ENCODE data around the gene SRPRB.
"Not testable (repeated sequence)": the region's sequence is repeated elsewhere in the genome, so short reads cannot be mapped to it uniquely, and the experiment has no call there.

The SRPRB gene

DNA sequence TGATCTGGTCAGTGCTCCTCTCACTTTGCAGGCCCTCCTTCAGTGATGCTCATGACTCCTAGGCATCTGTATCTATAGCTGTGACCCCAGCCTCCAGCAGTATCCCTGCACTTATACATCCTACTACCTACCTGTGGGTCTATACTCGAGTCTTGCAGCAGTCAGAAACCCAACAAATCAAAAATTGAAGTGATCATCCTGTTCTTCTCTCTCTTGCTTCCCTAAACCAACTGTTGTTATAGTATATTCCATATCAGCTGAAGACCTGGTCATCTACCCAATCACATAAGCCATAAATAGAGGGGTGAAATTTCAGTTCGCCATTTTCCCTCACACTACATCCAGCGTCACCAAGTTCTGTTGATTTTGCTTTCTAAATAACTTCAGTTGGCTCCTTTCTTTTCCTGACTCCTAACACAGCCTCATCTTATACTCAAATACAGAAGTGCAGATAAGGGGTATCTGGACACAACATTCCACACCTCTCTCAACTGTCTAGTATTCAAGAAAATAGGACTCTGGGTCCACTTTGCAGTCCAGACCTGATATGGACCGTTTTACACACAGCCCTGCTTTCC lies 25.9 kb upstream of the SRPRB start:
- no peak for DNase-seq

DNA sequence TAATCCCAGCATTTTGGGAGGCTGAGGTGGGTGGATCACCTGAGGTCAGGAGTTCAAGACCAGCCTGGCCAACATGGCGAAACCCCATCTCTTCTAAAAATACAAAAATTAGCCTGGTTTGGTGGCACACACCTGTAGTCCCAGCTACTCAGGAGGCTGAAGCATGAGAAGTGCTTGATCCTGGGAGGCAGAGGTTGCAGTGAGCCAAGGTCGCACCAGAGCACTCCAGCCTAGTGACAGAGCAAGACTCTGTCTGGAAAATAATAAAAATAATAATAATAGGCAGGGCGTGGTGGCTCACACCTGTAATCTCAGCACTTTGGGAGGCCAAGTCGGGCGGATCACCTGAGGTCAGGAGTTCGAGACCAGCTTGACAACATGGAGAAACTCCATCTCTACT lies 24.9 kb upstream of the SRPRB start:
- not testable (repeated sequence) for DNase-seq

DNA sequence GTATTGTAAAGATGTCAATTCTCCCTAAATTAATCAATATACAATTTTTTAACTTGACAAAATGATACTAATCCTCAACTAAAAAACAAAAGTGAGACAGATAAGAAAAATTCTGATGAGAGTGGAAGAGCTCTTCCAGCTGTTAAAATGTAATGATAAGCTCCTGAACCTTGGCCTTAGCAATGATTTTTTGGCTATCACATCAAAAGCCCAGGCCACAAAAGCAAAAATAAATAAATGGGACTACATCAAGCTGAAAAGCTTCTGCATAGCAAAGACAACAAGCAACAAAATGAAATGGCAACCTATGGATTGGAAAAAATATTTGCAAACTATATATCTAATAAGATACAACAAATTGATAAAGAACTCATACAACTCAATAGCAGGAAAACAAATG lies 24.0 kb upstream of the SRPRB start:
- no peak for DNase-seq

DNA sequence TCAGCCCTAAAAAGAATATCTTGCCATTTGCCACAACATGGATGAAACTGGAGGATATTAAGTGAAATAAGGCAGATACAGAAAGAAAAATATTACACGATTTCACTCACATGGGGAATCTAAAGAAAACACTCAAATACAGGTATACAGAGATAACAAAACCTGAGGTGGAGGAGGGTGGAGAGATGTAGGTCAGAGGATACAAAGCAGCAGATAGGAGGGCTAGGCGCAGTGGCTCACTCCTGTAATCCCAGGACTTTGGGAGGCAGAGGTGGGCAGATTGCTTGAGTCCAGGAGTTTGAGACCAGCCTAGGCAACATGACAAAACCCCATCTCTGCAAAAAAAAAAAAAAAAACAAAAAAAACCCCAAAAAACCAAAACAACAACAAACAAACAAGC lies 23.2 kb upstream of the SRPRB start:
- DNase-seq: no peak

DNA sequence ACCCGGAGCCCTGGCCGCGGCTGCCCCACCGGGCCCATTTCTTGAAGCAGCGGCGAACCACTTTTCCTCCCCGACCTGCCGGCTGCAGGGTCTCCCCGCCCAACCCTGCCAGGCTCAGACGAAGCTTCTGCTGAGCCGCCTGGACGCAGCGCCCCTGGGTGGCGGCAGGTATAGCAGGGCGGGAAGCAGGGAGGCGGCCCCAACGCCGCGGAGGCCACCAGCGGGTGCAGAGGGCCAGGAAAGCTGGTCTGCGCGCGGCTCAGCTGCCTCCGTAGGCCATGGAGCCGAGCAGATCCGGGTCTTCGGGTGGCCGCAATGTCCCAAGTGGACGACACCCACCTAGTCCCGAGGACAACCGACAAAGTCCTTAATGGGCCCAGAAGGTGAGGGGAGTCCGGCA lies 21.9 kb upstream of the SRPRB start:
- no peak for DNase-seq

DNA sequence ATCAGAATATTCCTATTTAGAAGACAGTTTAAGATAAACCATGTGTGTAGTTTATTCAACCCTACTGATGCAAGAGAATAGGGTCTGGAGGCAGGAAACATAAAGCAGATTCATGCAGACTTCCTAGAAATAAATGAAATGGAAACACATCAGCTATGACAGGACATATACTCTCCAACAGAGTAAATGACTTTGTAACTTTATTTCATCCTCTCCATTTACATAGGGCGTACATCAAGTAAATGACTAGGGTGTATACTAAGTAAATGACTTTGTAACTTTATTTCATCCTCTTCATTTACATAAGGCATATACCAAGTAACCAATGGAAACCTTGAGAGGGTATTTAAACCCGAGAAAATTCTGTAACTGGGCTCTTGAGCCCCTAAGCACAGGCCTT lies 17.6 kb upstream of the SRPRB start:
- no peak for DNase-seq

DNA sequence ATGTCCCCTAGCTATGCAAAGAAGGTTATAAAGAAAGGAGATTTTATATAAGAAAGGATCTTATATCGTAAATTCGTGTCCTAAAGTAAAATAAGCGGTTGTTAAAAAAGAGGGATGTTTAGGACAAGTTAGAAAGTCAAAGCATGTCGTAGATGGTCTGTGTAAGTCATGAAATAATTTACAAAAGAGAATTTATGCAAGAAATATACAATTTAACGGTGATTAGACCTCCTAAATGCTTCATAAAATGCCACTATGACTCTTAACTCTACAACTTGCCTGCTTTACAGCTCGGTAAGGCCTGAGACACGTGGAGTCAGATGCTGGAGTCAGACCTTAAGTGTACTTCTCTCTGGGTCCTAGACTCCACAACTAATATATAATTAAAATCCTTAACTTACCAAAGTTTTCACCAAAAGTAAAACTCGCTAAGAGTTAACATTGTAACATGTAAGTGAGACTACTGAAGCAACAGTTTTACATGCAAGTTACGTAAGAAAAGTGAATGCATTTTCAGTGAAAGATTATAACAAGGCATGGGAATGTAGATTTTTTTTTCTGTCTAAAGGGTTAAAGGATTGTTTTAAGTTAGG lies 13.3 kb upstream of the SRPRB start:
- DNase-seq: no peak

DNA sequence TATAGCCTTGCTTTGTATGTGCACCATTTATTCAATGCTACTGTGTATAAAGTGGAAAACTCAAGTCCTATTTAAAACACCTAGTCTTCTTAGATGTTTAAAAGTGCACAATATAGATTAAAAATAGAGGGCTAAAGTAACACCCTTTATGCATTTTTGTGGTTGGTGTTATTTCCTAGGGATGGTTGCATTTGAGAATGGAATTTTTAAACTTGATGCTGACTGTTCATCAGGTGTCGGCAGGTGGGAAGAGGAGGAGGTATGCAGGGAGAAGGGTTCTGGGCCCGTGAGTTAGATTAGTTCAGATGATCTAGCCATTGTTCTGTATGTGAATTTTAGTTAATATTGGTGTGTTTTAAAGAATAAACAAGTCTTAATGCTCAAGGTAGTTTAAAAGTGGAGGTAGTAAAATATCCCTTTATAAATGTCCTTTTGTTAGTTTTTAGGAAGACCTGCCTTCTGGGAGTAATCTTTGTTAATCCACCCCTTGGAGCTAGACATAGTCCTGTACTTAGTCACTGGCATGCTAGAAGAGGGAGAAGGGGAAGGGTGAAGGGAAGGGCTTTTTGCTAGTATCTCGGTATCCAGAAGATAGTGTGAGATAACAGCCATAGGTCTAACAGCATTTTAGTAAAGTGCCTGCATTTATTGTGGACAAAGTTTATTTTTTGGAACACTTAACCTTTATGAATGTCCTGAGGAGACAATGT lies 8.1 kb upstream of the SRPRB start:
- no peak for DNase-seq

DNA sequence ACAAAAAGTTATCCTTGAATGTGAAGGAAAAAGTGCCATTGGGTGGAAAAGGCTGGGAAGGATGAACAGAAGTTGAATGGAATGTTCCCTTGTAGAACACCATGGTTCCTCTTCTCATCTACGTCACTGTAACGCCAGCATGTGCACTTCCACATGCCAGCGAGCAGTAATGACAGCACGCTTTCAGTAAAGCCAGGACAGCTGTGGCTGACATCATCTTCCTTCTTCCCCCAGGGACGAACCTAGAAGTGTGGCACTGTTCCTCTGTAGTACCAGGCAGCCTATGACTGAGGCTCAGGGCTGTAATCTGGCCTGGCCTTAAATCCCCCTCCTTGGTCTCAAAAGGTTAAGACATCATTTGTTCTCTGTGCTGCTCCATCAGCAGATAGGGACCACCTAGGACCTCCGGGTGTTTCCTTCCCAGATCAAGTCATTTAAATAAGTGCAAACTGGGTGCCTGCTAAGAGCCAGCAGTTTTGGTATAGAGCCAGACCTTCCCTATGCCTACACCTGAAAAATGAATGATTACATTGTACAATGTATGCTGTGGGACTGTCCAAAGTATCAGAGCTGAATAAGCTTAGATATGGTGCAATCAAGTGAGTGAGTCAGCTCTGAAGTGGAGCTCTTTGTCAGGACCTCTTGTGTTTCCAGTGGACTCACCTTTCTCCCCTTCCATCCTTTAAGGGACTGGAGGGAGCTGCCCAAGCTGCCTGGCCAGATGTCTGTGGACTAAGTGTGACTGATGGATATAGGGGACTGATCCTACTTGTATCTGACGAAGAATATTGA lies 5.6 kb upstream of the SRPRB start:
- DNase-seq: no peak

DNA sequence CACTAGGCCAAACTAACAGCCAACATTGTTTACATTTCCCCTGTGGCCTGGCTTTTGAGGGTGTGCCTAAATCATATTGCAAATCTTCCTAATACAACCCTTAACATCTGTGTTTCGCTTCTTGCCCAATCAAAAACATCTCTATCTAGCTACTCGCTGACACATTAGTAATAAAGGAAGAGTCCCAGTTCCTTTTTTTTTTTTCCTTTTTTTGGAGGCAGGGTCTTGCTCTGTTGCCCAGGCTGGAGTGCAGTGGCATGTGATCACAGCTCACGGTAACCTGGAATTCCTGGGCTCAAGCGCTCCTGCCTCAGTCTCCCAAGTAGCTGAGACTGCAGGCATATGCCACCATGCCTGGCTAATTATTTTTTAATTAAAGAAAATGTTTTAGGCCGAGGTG lies 2.1 kb upstream of the SRPRB start:
- DNase-seq: no peak

DNA sequence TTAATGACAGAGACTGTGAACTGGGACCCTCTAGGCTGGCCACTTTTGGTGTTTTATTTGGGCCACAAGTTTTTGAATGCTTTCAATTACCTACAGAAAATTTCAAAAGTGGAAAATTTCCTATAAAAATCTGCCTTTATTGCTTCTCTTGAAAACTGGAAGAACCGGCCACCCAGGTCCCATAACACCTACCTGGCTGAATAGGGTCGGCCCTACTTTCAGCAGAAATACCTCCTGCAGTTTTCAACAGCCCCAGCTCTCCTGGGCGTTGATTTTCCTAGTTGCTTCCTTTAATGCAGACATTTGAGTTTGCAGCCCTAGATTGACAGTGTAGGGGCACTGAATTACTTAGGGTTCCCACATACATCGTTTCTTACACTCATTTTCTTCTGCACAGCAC lies 719 bp upstream of the SRPRB start:
- no peak for DNase-seq

DNA sequence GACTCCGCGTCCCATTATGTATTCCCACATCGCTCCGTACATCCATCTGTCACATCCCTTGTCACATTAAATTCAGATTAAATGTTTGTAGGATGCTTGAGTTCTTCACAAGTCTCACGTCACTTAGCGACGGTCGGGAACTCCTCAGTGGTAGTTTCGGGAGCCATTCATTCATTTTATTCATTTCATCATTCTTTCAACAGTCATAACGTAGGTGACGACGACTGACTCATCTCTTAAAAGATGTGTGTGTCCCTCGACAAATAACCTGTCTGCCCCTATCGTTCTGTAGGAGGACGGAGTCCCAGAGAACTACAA lies 272 bp upstream of the SRPRB start:
- DNase-seq: no peak

DNA sequence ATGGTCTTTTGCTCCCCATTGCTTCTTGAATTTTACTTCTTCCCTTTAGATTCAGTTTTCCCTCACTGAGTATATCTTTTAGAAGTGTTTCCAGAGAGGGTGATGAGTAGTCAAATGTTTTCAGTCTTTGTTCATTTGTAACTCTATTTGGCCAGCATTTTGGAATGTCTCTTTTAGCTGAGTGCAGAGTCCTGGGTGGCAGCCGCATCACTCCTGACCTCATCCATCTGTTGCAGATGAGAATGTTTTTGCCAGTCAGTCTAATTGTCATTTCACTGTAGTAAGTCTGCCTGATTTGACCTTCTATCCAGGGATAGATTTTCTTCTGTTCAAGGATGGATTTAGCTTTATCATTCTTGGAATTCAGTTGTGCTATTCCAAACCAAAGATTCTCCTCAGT lies 7.3 kb downstream of the SRPRB start:
- peak; percentile 15 for DNase-seq

DNA sequence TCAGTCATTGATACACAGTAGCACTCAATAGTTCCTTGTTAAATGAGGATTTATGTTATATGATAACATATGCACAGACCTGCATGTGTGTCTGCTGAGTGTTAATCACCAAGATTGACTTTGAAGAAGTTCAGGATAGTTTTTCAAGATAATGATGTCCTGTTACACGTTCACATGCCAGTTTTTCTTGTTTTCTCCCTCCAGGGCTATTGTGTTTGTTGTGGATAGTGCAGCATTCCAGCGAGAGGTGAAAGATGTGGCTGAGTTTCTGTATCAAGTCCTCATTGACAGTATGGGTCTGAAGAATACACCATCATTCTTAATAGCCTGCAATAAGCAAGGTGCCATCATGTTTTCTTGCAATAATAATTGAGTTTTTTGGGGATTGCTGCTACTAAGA lies 9.8 kb downstream of the SRPRB start:
- no peak for DNase-seq

DNA sequence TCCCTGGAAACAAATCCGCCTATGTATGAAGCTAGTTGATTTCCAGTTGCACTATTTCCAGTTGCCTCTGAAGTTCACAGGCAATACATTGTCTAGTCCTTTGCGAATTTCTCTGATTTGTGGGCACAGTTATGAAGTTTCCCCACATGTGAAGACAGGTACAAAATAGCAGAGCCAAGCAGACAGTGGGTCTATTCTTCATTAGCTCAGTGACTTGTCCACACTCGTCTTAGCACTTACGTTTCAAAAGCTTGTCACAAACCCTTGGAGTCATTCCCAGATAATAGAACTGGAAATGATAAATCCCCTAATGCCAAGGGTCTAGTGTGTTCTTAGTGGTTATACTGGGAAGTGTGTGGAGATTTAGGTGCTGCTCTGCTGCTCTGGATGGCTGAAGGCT lies 14.5 kb downstream of the SRPRB start:
- DNase-seq: no peak

DNA sequence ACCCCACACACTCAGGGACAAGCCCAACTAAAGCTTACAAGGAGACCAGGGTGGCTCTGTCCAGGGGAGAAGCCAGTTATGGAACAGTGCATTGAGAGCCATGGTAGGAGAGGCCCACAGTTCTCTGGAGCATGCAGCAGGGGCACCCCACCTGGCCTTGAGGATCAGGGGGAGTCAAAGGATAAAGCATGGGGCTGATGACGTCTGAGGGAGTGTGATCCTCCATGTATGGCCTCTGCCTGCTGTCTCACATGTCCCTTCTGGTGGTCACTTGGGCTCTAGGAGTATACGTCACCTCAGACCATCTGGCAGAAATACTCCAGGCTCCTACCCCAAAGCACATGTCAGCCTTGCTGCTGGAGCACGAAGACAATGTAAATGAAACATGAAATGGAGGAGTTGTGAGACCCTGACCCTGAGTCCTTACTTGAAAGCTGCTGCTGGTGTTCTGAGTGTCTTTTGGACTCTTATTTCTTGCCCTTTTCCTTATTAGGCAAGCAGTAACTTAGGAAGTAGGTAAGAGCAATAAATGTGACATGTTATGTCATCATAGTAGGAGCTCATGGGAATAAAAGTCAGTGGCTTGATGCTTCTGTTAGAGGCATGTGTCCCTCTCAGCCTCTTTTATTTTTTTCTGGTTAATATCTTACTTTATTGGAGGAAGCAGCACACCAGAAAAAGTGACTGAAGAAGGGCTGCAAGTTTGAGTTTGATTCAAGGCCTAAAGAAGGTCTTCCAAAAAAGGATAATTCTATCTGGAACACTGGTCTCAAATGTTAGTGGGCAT lies 15.5 kb downstream of the SRPRB start:
- no peak for DNase-seq

DNA sequence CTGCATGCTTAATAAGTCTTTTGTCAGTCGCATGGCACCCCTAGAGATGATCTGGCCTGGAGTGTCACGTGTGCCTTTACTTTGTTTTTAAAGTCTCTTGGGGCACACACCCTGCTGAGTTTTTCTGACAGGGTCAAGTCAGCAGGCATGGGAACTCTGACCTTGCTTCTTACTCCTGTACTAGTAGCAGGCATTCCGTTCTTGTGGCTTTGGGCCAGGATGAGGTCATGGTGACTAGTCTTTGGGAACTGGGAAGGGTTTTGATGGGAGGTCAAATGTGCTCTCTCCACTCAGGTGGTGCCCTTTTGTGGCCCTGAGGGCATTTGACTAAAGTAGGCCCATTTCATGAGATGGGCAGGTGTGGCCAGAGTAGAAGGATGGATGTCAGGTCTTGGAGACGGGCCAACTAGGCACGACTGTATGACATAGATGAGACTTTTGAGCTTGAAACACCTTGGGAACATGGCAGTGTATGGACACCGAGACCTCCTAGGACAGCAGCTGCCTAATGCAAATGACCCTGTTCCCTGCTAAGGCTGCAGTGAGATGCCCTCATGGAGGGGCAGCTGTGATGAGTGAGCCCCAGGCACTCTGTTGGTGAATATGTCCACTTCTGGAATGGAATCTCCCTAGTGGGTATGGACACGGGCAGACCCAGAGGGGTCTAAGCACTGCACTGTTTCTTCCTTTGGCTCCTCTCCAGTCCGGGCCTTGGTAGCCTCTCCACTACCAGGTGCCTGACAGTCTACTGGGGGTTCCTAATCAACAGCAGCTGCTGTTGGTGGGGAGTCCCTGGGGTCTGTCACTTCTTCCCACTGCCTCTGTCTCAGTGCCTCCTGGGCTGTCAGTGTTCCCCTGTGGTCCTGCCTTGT lies 16.4 kb downstream of the SRPRB start:
- no peak for DNase-seq

DNA sequence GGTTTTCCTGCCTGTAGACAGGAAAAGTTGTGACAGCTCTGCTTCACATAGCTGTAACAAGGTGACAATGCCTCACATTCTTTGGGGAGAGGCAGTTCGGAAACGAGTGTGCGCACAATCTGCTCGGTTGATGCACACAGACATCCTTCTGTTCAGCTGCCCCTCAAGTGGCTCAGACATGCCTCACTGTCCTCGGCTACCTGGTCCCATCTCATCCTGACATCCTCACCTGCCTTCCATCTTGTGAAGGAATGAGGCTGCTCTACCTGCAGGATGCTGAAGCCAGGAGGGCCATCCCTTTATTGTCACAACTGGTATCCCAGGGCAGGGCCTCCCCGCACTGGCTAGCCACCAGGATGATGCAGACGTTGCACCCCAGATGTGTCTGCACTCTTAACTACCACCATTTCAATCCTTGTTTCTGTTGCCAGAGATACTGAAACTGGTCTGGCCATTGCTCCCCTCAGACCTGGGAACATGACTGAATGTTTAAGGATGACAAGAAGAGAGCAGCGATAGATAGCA lies 19.4 kb downstream of the SRPRB start:
- DNase-seq: no peak

DNA sequence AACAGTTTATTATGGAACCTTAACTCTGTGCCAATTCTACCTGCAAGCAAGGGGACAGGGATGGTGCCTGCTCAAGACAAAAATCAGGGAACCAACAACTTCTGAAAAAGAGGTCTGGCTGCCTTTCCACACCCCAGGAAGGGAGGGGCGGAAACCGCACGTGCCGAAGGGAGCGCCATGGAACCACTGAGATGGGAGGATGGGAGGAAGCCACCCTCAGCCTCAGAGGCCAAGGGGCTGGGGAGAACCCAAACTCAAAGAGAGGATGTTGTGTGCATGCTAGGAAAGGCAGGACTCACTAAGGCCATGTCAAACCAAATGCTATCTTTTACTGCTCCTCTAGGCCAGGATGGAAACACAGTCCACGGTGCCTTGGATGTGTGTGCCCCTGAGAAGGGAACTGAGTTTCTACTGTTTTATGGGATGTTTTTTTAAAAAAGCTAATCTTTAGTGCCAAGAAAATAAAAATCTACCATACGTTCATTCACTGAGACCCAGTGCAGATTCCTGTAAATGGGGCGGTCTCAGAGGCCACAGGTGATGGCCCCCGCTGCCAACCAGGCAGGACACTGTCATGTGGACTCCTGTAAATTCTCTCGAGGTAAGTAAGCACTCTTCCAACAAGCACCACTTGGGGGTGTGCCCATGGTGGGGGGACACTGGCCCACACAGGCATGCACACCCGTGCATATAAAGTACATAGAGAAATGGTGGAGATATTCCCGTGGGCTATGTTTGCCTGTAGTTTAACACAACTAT lies 20.5 kb downstream of the SRPRB start:
- no peak for DNase-seq

DNA sequence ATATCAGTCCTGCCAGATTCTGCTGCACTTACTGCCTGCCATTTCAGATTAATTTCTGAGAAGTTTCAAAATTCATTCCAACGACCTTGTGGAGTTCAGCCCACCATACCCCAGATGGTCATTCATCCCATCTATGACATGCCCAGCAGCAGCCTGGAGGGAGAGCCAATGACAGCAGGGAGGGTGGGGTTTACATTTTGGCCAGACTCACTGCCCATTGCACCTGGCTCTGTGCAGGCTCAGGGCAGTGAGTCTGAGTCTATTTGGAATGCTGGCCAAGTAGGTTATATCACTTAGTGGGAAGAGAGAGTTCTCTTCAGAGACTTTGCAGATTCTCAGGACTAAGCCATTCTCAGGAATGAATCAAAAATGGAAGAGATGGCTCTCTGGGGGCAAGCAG lies 21.5 kb downstream of the SRPRB start:
- DNase-seq: no peak

DNA sequence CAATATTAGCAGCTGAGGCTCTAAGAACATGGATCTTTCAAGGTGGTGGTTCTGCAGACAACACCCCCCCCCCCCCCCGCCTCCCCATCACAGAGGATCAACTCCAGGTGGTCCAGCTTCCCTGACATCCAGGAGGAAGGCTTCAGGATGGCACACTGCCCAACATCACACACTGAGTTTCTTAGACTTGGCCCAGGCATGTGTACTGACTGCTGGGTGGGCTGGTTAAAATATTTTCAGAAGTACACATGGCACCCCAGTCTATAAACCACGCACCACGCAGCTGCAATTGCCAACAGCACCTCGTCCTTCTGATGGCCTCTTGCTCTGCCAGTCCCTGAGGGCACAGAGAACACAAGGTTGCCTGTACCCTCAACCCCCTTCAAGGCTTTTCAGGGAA lies 22.1 kb downstream of the SRPRB start:
- DNase-seq: no peak

Data from NCI-H1694 treated with DMSO at 0.1 percent for 48 hours (cell line).